Upper lobe of right lung (tissue), 1 donor: ENCODE results near the gene ADAMTS18. TPM values are rescaled to one million over a fixed set of nuclear protein-coding genes. Genes with fewer than 3 reads are reported as not detected.
A peak's percentile ranks its signal among the peaks of the same experiment; 100 is the strongest.

Source experiments
- ATAC-seq: fragments of 200-7000 bp; cut with Tn5 transposase; one replicate; pipeline ENCODE4 v1.9.1; 2020; ENCODE audit warnings: mild to moderate bottlenecking, moderate library complexity
- DNase-seq: peaks from one replicate; pipeline ENCODE4 v3.0.0-alpha.2; 2020
- H3K27ac ChIP-seq: fragments of 200-600 bp; one replicate; pipeline ENCODE4 v1.8.0; 2022
- H3K27me3 ChIP-seq: fragments of 200-600 bp; one replicate; pipeline ENCODE4 v1.8.0; 2022; ENCODE audit warnings: mild to moderate bottlenecking
- H3K36me3 ChIP-seq: fragments of 200-600 bp; one replicate; pipeline ENCODE4 v1.8.0; 2022
- H3K4me1 ChIP-seq: fragments of 200-600 bp; one replicate; pipeline ENCODE4 v1.8.0; 2022
- H3K4me3 ChIP-seq: fragments of 200-600 bp; one replicate; pipeline ENCODE4 v1.8.0; 2022; ENCODE audit warnings: mild to moderate bottlenecking
- H3K9me3 ChIP-seq: fragments of 200-600 bp; one replicate; pipeline ENCODE4 v1.8.0; 2022
- intact Hi-C: fragments of 100-400 bp; cut with DNase I; formaldehyde crosslinking; loops from one replicate; pipeline ENCODE4 v1.11.0; 2022
- total RNA-seq: library from RNA; stranded (reverse); fragmentation: NEBNext Ultra II Directional; extraction: Animal tissue kit (Norgen Biotek cat#: 25700); gene quantifications from one replicate; pipeline ENCODE4 v1.2.1, GENCODE V29; 2021
- TF ChIP-seq, protein P1 (sequence below): fragments of 200-600 bp; IDR thresholded peaks from one replicate; pipeline ENCODE4 v1.8.0; 2022; ENCODE audit warnings: antibody characterized with exemption
- donor health status: DM: no; HTN: yes; CAD: no; lungs with severe emphysema.

ADAMTS18 gene
- total RNA-seq, 1 donor from 2014 or later = 0.46 TPM

DNA sequence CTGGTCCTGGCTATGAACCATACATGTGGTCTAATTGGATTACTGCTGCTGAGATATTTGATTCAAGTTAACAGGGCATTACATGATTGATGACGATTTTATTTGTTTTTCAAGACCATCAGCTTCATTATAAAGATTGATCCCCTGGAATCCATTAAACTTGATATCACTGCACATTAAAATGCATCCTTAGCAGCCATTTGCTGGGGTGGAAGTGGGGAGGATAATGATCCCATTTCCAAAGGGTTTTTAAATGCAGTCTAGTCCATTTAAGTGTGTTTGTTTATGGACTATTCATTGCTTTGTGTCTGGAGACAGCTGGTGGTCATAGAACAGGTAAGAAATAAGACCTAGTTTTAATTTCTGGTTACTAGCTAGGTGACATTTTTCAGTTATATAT lies 40.9 kb downstream of the ADAMTS18 start:
- DNase-seq (no peak), ATAC-seq (no peak)
- Histone ChIP-seq H3K4me1 (no peaks in the 10 kb centered on the region), H3K36me3 (no peaks in the 10 kb centered on the region), H3K4me3 (no peak overlapping the region), H3K9me3 (no peaks in the 10 kb centered on the region), H3K27me3 (no peaks in the 10 kb centered on the region), H3K27ac (no peak overlapping the region)
- TF ChIP-seq, protein P1, sequence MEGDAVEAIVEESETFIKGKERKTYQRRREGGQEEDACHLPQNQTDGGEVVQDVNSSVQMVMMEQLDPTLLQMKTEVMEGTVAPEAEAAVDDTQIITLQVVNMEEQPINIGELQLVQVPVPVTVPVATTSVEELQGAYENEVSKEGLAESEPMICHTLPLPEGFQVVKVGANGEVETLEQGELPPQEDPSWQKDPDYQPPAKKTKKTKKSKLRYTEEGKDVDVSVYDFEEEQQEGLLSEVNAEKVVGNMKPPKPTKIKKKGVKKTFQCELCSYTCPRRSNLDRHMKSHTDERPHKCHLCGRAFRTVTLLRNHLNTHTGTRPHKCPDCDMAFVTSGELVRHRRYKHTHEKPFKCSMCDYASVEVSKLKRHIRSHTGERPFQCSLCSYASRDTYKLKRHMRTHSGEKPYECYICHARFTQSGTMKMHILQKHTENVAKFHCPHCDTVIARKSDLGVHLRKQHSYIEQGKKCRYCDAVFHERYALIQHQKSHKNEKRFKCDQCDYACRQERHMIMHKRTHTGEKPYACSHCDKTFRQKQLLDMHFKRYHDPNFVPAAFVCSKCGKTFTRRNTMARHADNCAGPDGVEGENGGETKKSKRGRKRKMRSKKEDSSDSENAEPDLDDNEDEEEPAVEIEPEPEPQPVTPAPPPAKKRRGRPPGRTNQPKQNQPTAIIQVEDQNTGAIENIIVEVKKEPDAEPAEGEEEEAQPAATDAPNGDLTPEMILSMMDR = no peak
- intact Hi-C loops = no loop called here

GRCh38 chr16:77387815-77388209 lies 47.0 kb downstream of the ADAMTS18 start:
- Histone ChIP-seq H3K4me3 (no peak overlapping the region), H3K27me3 (no peaks in the 10 kb centered on the region), H3K36me3 (no peaks in the 10 kb centered on the region), H3K9me3 (no peaks in the 10 kb centered on the region), H3K27ac (no peak overlapping the region), H3K4me1 (no peaks in the 10 kb centered on the region)
- peak; percentile 57 for ATAC-seq
- intact Hi-C loops = no loop called here
- TF ChIP-seq, protein P1 = no peak
- DNase-seq = no peak

- Histone ChIP-seq H3K36me3 (no peaks in the 10 kb centered on the region), H3K4me1 (no peaks in the 10 kb centered on the region), H3K27me3 (no peaks in the 10 kb centered on the region), H3K9me3 (no peaks in the 10 kb centered on the region), H3K4me3 (no peak overlapping the region), H3K27ac (no peak overlapping the region)
- intact Hi-C loops = no loop called here
- ATAC-seq = no peak
- TF ChIP-seq, protein P1 = no peak
- no peak for DNase-seq
These were observed 47.7 kb downstream of the ADAMTS18 start for GRCh38 chr16:77386831-77387814.

GRCh38 chr16:77385481-77385880 lies 49.4 kb downstream of the ADAMTS18 start:
- ATAC-seq (no peak), DNase-seq (no peak)
- H3K27me3 ChIP-seq = no peaks in the 10 kb centered on the region
- intact Hi-C loops = no loop called here
- no peak overlapping the region for H3K4me3 ChIP-seq
- H3K27ac ChIP-seq = no peak overlapping the region
- no peaks in the 10 kb centered on the region for H3K36me3 ChIP-seq
- TF ChIP-seq, protein P1 = no peak
- no peaks in the 10 kb centered on the region for H3K4me1 ChIP-seq
- H3K9me3 ChIP-seq = no peaks in the 10 kb centered on the region

DNA sequence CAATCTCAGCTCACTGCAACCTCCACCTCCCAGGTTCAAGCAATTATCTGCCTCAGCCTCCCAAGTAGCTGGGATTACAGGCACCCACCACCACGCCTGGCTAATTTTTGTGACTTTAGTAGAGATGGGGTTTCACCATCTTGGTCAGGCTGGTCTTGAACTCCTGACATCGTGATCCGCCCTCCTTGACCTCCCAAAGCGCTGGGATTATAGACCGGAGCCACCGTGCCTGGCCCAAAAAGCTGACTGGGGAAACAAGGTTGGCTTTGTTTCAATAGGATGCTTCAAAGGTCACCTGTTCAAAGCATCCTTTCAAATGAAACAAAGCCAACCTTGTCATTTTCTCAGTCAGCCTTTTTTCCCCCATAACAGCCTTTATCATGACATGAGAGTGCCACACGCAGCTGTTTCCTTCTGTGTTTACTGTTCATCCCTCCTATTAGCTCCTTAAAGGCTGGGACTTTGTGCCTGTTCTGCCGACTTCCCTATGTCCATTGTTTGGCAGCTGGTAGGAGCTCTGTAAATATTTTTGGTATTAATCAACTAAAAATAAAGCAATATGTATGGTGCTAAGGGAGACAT lies 51.1 kb downstream of the ADAMTS18 start:
- no peak for ATAC-seq
- no peaks in the 10 kb centered on the region for H3K36me3 ChIP-seq
- no peaks in the 10 kb centered on the region for H3K4me1 ChIP-seq
- no peak overlapping the region for H3K27ac ChIP-seq
- no peak for DNase-seq
- TF ChIP-seq, protein P1 = no peak
- H3K9me3 ChIP-seq = no peaks in the 10 kb centered on the region
- intact Hi-C loops = no loop called here
- H3K27me3 ChIP-seq = no peaks in the 10 kb centered on the region
- no peak overlapping the region for H3K4me3 ChIP-seq
